GM19468 (cell line): ENCODE data around the gene LSMEM2.
"Not testable (repeated sequence)": the region's sequence is repeated elsewhere in the genome, so short reads cannot be mapped to it uniquely, and the experiment has no call there.

ENCODE experiments used
- ATAC-seq: cut with Tn5 transposase; IDR thresholded peaks from one replicate; pipeline ENCODE4 v1.9.1; 2021; ENCODE audit warnings: mild to moderate bottlenecking, moderate library complexity, moderate number of reproducible peaks; ENCODE audit not compliant: unreplicated experiment; ENCODE audit errors: extremely low read depth

LSMEM2 gene

GRCh38 chr3:50278880-50279224, at the start of gene LSMEM2:
LSMEM2 (plus strand) TSS chr3:50279087; CDS start chr3:50279114, 27 bp downstream.
- no peak for ATAC-seq

- ATAC-seq: no peak
Observed at GRCh38 chr3:50229490-50229889, 49.4 kb upstream of the LSMEM2 start.

- no peak for ATAC-seq
Observed at GRCh38 chr3:50230104-50230793, 48.6 kb upstream of the LSMEM2 start.

- ATAC-seq: no peak
Observed at GRCh38 chr3:50230794-50231125, 48.1 kb upstream of the LSMEM2 start.

- ATAC-seq: no peak
Observed at GRCh38 chr3:50231581-50231980, 47.3 kb upstream of the LSMEM2 start.

GRCh38 chr3:50232303-50232702, 46.6 kb upstream of the LSMEM2 start:
- ATAC-seq: no peak

GRCh38 chr3:50233176-50233575, 45.7 kb upstream of the LSMEM2 start:
- ATAC-seq: no peak

- peak; percentile 81 for ATAC-seq
Observed at GRCh38 chr3:50235716-50236483, 43.0 kb upstream of the LSMEM2 start, which contains the start of gene GNAI2. GNAI2 (plus strand) TSS chr3:50236204; CDS start chr3:50236336, 132 bp downstream.

- ATAC-seq: no peak
Observed at GRCh38 chr3:50236484-50237132, 42.3 kb upstream of the LSMEM2 start.

GRCh38 chr3:50237133-50237651, 41.7 kb upstream of the LSMEM2 start:
- ATAC-seq: no peak

GRCh38 chr3:50237754-50238548, 40.9 kb upstream of the LSMEM2 start:
- peak; percentile 22 for ATAC-seq

- no peak for ATAC-seq
Observed at GRCh38 chr3:50238549-50239026, 40.3 kb upstream of the LSMEM2 start.

GRCh38 chr3:50239649-50240048, 39.2 kb upstream of the LSMEM2 start:
- ATAC-seq: no peak

- ATAC-seq: no peak
Observed at GRCh38 chr3:50241163-50241562, 37.7 kb upstream of the LSMEM2 start.

- ATAC-seq: no peak
Observed at GRCh38 chr3:50241713-50242380, 37.0 kb upstream of the LSMEM2 start.

- no peak for ATAC-seq
Observed at GRCh38 chr3:50242381-50242770, 36.5 kb upstream of the LSMEM2 start.

GRCh38 chr3:50242851-50243542, 35.9 kb upstream of the LSMEM2 start:
- no peak for ATAC-seq

GRCh38 chr3:50243543-50243895, 35.4 kb upstream of the LSMEM2 start:
- no peak for ATAC-seq

- ATAC-seq: not testable (repeated sequence)
Observed at GRCh38 chr3:50244813-50245212, 34.1 kb upstream of the LSMEM2 start.
